Measurements from ENCODE around the gene DDX55.

DNA sequence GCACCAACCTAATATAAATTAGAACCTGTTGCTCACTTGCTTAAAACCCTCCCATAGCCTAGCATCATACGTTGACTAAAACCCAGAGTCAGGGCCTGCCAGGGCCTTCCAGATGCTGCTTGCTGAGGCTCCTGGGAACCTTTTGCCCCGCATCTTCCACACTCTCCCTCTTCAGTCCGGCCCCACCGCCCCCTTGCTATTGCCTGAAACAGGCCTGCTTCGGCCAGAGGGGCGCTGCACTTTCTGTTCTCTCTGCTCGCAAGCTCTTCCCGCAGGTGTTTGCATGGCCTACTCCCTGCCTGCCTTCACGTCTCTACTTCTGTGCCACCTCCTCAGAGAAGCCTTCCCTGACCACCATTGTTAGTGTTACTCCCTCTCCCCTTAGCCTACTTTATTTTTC is 55.3 kb downstream of the DDX55 start:
- TF ChIP-seq EP300 (IDR thresholded peaks at IDR 0.05) (no peak), POLR2A (IDR thresholded peaks at IDR 0.05) (no peak)
- TF ChIP-seq, protein P1, sequence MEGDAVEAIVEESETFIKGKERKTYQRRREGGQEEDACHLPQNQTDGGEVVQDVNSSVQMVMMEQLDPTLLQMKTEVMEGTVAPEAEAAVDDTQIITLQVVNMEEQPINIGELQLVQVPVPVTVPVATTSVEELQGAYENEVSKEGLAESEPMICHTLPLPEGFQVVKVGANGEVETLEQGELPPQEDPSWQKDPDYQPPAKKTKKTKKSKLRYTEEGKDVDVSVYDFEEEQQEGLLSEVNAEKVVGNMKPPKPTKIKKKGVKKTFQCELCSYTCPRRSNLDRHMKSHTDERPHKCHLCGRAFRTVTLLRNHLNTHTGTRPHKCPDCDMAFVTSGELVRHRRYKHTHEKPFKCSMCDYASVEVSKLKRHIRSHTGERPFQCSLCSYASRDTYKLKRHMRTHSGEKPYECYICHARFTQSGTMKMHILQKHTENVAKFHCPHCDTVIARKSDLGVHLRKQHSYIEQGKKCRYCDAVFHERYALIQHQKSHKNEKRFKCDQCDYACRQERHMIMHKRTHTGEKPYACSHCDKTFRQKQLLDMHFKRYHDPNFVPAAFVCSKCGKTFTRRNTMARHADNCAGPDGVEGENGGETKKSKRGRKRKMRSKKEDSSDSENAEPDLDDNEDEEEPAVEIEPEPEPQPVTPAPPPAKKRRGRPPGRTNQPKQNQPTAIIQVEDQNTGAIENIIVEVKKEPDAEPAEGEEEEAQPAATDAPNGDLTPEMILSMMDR (IDR thresholded peaks at IDR 0.05) = no peak
